Uterus (tissue), 2 donors: ENCODE measurements around the gene NPW.
"Not testable (repeated sequence)": the region's sequence is repeated elsewhere in the genome, so short reads cannot be mapped to it uniquely, and the experiment has no call there.

Source experiments
- POLR2A ChIP-seq, 2 donors: fragments of 450-650 bp; IDR thresholded peaks; one replicate each; pipeline ENCODE4 v1.6.1; 2016; ENCODE audit warnings: antibody characterized with exemption in 2 of 2, mild to moderate bottlenecking in 1 of 2, moderate library complexity in 1 of 2
- TF ChIP-seq, protein P1 (sequence below), 4 experiments: fragments of 200-600 bp in 2 of 4; fragments of 450-650 bp in 2 of 4; sonication (generic) in 2 of 4; IDR thresholded peaks; one replicate each; pipeline ENCODE4 v1.5.1; 2016 to 2019; ENCODE audit warnings: antibody characterized with exemption in 4 of 4, mild to moderate bottlenecking in 2 of 4, moderate library complexity in 1 of 4

DNA sequence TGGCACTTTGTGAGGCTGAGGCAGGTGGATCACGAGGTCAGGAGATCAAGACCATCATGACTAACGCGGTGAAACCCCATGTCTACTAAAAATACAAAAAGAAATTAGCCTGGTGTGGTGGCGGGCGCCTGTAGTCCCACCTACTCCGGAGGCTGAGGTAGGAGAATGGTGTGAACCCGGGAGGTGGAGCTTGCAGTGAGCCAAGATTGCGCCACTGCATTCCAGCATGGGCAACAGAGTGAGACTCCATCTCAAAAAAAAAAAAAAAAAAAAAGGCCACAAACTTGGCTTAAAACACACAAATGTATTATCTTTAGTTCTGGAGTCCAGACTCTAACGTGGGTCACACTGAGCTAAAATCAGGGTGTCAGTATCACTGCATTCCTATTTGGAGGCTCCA, 7.9 kb upstream of the NPW start:
- TF ChIP-seq POLR2A (IDR thresholded peaks at IDR 0.05): not testable (repeated sequence)
- TF ChIP-seq, protein P1, sequence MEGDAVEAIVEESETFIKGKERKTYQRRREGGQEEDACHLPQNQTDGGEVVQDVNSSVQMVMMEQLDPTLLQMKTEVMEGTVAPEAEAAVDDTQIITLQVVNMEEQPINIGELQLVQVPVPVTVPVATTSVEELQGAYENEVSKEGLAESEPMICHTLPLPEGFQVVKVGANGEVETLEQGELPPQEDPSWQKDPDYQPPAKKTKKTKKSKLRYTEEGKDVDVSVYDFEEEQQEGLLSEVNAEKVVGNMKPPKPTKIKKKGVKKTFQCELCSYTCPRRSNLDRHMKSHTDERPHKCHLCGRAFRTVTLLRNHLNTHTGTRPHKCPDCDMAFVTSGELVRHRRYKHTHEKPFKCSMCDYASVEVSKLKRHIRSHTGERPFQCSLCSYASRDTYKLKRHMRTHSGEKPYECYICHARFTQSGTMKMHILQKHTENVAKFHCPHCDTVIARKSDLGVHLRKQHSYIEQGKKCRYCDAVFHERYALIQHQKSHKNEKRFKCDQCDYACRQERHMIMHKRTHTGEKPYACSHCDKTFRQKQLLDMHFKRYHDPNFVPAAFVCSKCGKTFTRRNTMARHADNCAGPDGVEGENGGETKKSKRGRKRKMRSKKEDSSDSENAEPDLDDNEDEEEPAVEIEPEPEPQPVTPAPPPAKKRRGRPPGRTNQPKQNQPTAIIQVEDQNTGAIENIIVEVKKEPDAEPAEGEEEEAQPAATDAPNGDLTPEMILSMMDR (IDR thresholded peaks at IDR 0.05): not testable (repeated sequence)
